Measurements from ENCODE around the gene SPATS2.
"Not testable (repeated sequence)": the region's sequence is repeated elsewhere in the genome, so short reads cannot be mapped to it uniquely, and the experiment has no call there.

SPATS2 gene

GRCh38 chr12:49503674-49504180 is 136.5 kb downstream of the SPATS2 start:
- in situ Hi-C loops (cut with MboI; ENCODE audit: low sequenced_read_pairs), result no loop called here

- in situ Hi-C loops (cut with MboI; ENCODE audit: low sequenced_read_pairs), result loop anchor here (5.0 kb wide), 1 partner anchor 143 kb away; no protein-coding TSS in a partner anchor
Observed at GRCh38 chr12:49505672-49506071, 138.4 kb downstream of the SPATS2 start.

DNA sequence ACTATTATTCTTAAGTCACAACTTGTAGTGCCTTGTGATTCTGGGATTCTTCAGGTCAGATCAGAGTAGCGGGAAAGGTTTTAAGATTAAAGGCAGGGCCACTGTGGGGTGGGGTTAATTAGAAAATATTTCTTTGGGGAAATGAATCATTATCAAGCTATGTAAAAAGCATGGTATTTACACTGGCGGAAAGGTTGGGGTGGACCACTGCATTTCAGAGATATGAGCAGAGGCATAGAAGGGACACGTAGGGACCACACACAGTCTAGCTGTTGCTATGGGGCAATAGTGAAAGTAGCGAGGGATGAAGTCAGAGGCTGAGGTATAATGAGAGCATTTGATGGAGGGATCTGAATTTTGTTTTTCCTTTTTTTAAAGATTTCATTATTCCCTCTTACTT is 139.9 kb downstream of the SPATS2 start:
- in situ Hi-C loops (cut with MboI; ENCODE audit: low sequenced_read_pairs), result loop anchor here (5.0 kb wide), 1 partner anchor 145 kb away; no protein-coding TSS in a partner anchor

DNA sequence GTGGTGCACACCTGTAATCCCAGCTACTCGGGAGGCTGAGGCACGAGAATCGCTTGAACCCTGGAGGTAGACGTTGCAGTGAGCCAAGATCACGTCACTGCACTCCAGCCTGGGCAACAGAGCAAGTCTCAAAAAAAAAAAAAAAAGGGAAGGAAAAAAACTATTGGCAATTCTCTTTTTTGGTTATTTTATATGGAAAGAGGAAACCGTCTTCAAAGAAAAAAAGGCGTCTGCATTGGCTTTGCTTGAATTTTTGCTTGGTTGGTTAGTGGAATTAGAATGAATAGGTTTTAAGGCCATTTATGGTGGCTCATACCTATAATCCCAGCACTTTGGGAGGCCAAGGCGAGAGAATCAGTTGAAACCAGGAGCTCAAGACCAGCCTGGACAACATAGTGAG is 142.4 kb downstream of the SPATS2 start:
- in situ Hi-C loops (cut with MboI; ENCODE audit: low sequenced_read_pairs), result loop anchor here (5.0 kb wide), 1 partner anchor 147 kb away; no protein-coding TSS in a partner anchor

GRCh38 chr12:49511410-49511809 is 144.1 kb downstream of the SPATS2 start:
- in situ Hi-C loops (cut with MboI; ENCODE audit: low sequenced_read_pairs), result no loop called here

GRCh38 chr12:49512546-49512945 is 145.3 kb downstream of the SPATS2 start:
- in situ Hi-C loops (cut with MboI; ENCODE audit: low sequenced_read_pairs), result no loop called here

DNA sequence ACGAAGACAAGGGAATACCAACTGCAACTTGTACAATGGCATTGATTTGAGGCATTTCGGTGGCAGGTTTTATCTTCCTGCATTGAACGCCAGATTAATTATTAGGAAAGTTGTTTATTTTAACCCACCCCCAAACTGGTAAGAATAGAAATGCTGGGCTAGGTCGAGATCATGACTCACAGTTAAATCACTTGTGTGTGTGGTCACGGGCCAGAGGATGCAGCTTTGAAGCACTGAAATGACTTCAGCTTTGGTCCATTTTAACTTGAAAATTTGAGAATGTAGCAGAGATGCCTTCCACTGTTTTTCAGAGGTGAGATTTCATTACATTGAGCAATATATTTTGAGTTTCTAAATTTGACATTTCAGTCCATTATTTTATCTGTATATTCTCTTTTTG is 148.0 kb downstream of the SPATS2 start:
- in situ Hi-C loops (cut with MboI; ENCODE audit: low sequenced_read_pairs), result no loop called here

GRCh38 chr12:49518914-49519573 is 151.8 kb downstream of the SPATS2 start:
- in situ Hi-C loops (cut with MboI; ENCODE audit: low sequenced_read_pairs), result no loop called here

DNA sequence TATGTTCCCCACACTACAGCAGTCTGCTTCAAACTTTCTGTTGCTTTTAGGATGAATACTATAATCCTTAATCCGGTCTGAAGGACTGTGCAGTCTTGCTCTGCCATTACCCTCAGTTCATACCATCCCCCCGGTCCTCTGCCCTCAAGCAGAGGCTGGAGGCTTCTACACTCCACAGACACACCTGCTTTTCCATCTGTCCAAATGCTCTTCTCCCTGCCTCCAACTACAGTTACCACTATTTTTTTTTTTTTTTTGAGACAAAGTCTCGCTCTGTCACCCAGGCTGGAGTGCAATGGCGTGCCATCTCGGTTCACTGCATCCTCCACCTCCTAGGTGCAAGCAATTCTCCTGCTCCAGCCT is 152.3 kb downstream of the SPATS2 start:
- in situ Hi-C loops (cut with MboI; ENCODE audit: low sequenced_read_pairs), result no loop called here

GRCh38 chr12:49521389-49521788 is 154.1 kb downstream of the SPATS2 start:
- in situ Hi-C loops (cut with MboI; ENCODE audit: low sequenced_read_pairs), result no loop called here

- in situ Hi-C loops (cut with MboI; ENCODE audit: low sequenced_read_pairs), result no loop called here
Observed at GRCh38 chr12:49524660-49525324, 157.5 kb downstream of the SPATS2 start.

- in situ Hi-C loops (cut with MboI; ENCODE audit: low sequenced_read_pairs), result no loop called here
Observed at GRCh38 chr12:49525942-49526341, 158.7 kb downstream of the SPATS2 start.

DNA sequence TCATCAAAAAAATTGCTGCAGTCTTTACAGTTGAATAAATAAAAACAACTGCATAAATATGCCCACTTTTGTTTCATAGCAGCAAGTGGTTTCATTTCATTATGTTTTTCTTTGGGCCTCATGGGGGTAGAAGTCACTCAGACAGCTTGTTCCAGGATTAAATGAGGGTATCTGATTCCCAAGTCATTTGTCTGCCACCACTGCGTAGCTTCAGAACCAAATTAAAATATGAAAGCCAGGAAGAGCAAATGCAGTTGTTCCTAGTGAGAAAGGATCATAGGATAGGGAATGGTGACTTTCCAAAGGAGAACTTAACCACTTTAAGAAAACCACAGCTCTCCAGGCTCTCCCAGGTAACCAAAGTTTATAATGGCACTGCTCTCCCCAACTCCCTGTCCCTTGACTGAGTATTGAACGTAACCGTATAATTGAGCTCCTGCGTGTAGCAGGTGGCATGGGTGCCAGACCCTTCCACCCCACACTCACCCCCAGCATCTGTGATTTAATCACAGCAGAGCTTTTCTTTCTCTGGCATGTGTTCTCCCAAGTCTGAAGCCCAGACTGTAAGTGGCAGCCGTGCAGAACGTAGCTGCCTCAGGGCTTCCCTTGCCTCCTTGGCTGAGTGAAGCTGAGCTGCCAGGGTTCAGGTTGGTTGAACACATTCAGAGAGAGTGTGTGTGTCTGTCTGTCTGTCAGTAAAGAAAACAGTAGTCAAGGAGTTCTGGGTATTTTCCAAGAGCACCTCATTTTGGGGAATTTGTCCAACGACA is 160.3 kb downstream of the SPATS2 start:
- in situ Hi-C loops (cut with MboI; ENCODE audit: low sequenced_read_pairs), result no loop called here

GRCh38 chr12:49529414-49529813 is 162.2 kb downstream of the SPATS2 start:
- in situ Hi-C loops (cut with MboI; ENCODE audit: low sequenced_read_pairs), result no loop called here

DNA sequence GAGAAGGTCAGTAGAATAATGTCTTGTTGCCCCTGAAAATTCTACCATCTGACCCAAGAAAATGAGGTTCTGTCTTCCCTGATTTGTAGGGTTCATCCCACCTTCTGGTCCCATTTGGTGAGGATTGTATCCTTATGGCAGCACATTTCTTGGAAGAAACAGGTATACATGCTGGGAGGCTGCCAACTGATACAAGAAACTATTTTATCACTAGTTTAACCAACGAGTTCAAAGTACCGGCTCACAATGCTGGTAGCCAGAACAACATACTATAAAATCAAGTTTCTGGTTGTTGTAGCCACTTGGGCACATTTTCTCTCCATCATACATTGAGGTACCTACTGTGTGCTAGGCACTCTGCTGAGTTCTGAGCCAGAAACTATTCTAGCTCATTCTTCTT is 164.5 kb downstream of the SPATS2 start:
- in situ Hi-C loops (cut with MboI; ENCODE audit: low sequenced_read_pairs), result no loop called here

DNA sequence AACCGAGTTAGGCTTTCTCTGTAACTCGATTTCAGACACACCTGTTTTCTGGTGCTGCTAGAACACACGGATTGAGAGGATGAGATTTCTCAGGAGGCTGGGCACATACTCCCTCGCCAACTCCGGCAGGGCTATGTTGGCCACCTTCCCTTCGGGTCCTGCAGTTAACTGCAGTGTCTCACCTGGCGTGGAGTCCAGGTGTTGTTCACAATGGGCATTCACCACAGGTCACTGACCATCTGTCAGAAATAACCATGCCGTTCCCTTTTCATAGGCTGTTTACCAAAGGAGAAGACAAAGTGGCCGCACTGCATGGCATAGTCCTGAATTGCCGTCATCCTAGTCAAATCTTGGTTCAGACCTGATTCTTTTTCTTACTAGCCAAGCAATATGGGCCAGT is 166.1 kb downstream of the SPATS2 start:
- in situ Hi-C loops (cut with MboI; ENCODE audit: low sequenced_read_pairs), result no loop called here

GRCh38 chr12:49534122-49534521 is 166.9 kb downstream of the SPATS2 start:
- in situ Hi-C loops (cut with MboI; ENCODE audit: low sequenced_read_pairs), result not testable (repeated sequence)

DNA sequence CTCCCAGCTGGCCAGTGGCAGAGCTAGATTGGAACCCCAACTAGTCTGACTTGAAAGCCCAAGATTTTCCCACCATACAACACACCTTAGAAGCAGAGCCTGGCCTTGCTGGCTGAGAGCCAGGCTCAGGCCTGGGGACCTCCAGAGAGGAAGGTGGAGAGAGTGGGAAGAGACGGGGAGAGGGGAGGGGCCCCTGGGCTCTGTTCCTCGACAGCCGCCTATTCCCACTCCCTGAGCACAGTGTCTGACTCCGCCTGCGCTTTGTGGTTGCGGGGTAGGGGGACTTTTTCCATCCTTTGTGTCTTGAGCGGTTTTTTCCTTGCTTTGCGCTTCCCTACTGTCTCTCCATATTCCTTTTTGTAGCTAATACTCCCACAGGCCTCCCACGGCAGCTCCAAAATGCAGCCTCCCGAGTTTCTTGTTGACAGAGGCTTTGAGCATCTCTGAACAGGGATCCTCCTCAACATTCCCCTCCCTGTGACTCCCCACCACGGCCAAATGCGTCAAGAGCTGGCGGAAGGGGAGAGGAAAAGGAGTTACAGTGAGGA is 167.5 kb downstream of the SPATS2 start:
- in situ Hi-C loops (cut with MboI; ENCODE audit: low sequenced_read_pairs), result no loop called here

GRCh38 chr12:49535921-49536525 is 168.8 kb downstream of the SPATS2 start:
- in situ Hi-C loops (cut with MboI; ENCODE audit: low sequenced_read_pairs), result no loop called here

GRCh38 chr12:49536526-49537071 is 169.3 kb downstream of the SPATS2 start:
- in situ Hi-C loops (cut with MboI; ENCODE audit: low sequenced_read_pairs), result no loop called here
